NCI-H82 treated with DMSO at 0.1 percent for 48 hours (cell line): ENCODE measurements around the gene CYB561.

Experiments
- DNase-seq: peaks from one replicate; lab custom pipeline; 2025; ENCODE audit not compliant: unreplicated experiment; lab: John Stamatoyannopoulos, UW

CYB561 gene

GRCh38 chr17:63435681-63436522, 10.2 kb downstream of the CYB561 start:
- no peak for DNase-seq

DNA sequence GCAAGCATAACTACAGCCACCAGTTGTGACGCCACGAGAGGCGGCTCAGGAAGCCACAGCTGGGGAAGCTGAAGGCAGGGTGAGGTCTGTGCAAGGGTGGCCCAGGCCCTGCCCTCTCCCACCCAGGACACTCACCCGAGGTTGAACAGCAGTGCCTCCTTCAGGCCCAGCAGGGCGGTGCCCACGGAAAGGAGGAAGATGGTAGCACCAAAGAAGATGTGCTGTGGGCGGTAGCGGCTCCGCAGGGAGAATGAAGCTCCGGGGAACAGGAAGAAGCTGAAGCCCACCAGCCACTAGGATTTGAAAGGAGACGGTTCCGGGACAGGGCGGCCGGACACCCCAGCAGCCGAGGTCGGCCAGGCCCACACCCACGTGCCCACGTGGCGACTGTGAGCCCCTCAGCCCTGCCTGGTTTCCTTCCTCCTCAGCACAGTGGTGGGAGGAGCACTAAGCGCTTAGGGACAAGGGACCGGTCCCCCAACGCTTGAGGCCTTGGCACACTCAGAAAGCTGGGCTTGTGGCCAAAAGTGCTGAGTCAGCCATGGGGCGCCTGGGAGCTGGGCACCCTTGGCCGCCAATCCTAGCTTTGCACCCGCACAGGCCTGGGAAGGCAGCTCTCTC, 11.0 kb downstream of the CYB561 start:
- no peak for DNase-seq

DNA sequence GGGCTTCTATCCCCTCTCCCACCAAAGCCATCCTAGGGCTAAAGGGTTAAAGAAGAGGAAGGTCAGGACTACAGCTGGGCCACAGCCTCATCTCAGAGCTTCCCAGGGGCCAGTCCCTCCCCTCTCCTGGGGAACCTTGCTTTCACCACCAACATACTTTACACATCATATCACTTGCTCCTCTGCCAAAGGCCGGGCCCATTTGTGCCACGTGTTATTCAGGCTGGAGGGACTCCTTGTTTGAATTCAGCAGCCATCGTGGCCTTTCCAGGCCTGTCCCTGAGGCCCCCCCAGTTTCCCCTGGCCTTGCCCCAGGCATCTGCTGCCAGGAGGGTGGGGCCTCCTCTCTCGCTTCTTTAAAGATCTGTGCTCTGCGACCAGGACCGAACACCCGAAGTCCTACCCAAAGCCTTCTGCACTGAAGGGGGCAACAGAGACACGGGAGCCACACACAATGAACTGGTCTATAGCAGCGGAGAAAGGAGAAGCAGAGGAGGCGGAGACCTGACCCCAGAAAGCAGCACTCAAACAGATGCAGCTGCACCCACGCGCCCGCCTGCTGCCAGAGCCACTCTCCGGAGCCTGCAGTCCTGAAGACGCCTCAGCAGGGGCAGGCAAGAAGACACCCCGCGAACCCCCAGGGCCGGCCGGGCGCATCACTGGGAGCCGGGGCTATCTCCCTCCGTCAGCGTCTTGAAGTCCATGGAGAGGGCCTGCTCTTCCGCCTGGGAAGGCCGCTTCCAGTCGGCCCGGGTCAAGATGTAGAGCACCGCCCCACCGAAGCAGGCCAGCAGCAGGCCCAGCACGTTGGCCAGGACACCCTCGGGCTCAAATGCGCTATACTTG, 12.1 kb downstream of the CYB561 start:
- no peak for DNase-seq

- DNase-seq = no peak
Observed at GRCh38 chr17:63431939-63432804, 13.9 kb downstream of the CYB561 start.

DNA sequence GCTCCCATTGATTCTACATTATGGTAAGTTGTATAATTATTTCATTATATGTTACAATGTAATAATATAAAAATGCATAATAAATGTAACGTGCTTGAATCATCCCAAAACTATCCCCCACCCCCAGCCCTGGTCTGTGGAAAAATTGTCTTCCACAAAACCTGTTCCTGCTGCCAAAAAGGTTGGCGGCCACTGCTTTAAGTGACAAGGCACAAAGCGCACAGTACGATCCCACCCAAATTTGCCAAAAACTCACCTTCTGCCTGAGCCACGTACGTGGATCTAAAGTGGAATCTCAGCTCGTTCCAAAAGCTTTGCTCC, 14.5 kb downstream of the CYB561 start:
- DNase-seq = no peak

DNA sequence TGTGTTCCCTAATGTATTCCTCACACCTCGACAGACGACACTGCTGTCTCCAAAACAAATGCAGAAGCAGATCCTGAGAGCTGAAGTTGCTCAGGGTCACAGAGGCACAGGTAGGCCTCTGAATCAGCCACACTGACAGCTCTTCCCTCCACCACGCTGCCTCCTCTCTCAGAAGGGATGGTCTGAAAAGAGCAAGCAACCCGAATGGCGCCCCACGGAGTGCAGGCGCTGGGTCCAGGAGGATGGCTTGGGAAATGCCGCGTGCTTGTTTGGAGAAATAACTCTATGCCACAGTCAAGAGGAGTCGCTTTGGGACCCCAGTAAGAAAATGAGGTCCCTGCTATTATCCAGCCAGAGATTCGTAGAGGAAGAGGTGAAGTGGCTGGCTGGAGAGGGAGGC, 15.9 kb downstream of the CYB561 start:
- no peak for DNase-seq

GRCh38 chr17:63429766-63430165, 16.3 kb downstream of the CYB561 start:
- DNase-seq = no peak

- DNase-seq = no peak
Observed at GRCh38 chr17:63426917-63427308, 19.2 kb downstream of the CYB561 start.

DNA sequence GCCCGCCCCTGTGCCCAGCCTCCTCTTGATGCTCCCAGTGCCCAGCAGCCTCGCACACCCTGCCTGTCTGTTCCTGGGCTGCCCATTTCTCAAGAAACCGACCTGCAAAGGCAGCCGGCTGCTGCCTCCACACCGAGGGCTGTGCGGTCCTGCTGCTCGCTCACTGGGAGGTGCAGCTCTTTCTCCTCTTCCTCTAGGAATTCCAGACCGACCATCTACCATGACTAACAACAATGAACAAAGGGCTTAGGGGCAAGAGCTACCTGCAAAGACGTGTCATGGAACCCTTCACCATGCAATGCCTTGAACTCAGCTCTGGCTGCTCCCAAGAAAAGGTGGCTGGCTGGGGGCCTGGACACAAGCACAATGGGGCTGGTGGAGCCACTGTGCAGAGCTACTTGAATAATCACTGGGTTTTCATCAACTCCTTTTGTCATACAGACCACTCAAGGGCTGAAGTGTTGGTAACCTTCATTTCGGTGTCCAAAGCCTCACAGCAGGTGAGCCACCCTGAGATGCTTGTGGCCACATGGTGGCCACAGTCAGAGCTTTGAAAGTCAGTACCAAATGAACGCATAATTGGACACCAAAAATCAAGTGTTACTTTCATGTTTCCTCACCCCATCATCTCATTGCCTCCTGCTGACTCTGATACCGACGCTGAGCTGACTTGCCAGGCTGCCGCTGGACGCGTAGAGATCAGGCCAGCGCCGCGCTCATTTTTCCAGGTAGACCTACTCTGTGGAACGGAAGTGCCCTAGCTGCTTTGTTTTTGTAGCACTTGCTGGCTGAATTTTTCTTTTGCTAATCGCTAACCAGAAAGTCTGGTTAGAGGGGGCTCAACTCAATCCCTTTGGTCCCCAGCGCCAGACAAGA, 19.8 kb downstream of the CYB561 start:
- DNase-seq = no peak

DNA sequence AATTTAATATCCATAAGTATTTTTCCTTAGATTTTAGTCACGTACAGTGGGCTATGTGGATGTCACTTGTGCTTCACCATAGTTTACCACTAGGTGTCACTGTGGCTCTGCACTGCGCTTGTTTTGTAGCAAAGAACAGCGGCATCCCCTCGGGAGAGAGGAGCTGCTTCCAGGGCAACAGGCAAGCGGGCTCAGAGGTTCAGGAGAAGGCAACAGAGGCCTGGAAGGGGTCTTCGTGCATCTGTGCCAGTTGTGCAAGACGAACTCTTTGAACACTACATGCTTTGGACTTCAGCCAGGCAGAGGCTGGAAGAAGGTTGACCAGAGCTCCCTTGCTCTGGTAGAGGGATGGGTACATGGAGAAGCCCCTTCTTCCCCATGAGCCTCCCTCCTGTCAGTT, 20.6 kb downstream of the CYB561 start:
- peak; percentile 56 for DNase-seq

DNA sequence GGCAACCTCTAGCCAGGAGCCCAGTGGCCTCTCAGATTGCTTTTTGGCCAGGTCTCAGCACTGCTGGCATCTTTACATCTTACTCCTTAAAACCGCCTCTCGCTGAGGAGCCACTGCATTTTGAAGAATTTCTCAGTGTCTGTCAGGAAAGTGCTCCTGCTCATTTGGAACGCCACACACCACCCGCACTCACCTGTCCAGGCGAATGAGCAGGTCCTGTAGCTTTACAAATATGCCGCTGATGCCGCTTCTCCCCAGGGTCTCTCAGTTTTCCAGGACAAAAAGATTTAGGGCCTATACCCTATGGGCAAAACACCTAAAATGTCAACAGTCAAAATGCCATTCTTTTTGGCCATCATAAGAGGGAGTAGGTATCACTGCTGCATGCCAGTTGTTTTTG, 22.1 kb downstream of the CYB561 start:
- DNase-seq = no peak

GRCh38 chr17:63423251-63423950, 22.7 kb downstream of the CYB561 start:
- no peak for DNase-seq

- DNase-seq = no peak
Observed at GRCh38 chr17:63421681-63422645, 24.1 kb downstream of the CYB561 start.

DNA sequence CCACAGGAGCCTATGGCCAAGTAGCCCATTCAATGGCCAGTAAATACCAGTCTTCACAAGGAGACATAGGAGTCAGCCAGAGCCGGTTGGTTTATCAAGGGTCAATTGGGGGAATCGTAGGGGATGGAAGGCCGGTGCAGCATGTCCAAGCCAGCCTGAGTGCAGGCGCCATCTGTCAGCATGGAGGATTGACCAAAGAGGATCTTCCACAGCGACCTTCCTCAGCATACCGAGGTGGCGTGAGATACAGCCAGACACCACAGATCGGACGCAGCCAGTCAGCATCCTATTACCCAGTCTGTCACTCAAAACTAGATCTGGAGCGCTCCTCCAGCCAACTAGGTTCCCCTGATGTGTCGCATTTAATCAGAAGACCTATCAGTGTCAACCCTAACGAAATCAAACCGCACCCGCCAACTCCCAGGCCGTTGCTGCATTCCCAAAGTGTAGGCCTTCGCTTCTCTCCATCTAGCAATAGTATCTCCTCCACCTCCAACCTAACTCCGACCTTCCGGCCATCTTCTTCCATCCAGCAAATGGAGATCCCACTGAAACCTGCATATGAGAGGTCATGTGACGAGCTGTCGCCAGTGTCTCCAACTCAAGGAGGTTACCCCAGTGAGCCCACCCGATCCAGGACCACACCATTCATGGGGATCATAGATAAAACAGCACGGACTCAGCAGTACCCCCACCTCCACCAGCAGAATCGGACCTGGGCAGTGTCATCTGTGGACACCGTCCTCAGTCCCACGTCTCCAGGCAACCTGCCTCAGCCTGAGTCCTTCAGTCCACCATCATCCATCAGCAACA, 25.0 kb downstream of the CYB561 start:
- no peak for DNase-seq

- no peak for DNase-seq
Observed at GRCh38 chr17:63419949-63420867, 25.9 kb downstream of the CYB561 start.

- DNase-seq = no peak
Observed at GRCh38 chr17:63419398-63419797, 26.7 kb downstream of the CYB561 start.
